Inflammatory macrophage treated with lipopolysaccharide for 1 hour (primary cell): ENCODE measurements around the gene ZBTB37.
"Not testable (repeated sequence)": the region's sequence is repeated elsewhere in the genome, so short reads cannot be mapped to it uniquely, and the experiment has no call there.

Source experiments
- DNase-seq, 2 donors: peaks; one replicate each; pipeline ENCODE4 v3.0.0-alpha.2; 2020 to 2022

Gene ZBTB37

GRCh38 chr1:173866413-173867115 lies 1.6 kb upstream of the ZBTB37 start:
- DNase-seq, result no peak

DNA sequence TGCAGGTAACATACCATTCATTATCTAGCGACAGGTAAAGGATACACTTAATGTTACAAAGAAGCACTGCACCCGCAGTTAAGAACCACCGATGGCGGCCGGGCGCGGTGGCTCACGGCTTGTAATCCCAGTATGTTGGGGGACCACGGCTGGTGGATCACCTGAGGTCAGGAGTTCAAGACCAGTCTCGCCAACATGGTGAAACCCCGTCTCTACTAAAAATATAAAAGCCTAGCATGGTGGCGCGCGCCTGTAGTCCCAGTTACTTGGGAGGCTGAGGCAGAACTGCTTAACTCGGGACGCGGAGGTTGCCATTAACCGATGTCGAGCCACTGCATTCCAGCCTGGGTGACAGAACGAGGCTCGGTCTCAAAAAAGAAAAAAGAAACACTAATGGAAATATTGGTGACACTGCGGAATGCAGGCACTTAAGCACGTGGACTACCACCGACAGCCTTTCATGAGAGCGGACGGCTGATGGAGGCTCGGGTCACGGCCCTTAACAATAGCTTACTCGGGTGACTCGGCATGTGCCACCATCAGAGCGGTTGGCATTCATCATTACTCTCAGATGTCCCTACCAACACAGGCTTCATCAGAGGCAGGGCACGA lies 933 bp upstream of the ZBTB37 start:
- no peak for DNase-seq

DNA sequence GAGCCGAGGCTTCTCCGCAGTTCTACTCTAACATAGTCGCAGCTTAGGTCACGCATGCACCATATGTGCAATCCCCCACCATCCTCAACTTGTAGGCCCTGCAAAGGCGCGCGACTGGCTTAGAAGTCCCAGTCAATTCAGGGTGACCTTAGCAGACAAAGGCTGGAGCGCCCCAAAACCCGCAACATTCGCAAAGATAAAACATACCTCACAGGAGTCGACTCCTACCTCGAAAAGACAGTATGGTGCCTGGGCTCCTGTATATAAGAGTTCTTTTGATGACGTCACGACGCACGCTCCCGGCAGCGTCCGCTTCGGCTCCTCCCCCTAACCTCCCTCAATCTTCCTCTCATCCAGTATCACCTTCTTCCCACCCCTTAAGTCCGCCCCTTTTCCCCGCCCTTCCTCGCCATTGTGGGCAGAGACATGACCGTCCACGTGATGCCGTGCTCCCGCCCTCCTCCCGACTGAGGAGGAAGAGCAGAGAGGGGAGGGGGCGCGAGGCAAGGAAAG lies 371 bp upstream of the ZBTB37 start, which contains the start of gene GAS5:
TSS of gene GAS5 (minus strand) at position 237 of the 513 bp plus-strand sequence.
- DNase-seq, result peak; percentile 98 to 99

DNA sequence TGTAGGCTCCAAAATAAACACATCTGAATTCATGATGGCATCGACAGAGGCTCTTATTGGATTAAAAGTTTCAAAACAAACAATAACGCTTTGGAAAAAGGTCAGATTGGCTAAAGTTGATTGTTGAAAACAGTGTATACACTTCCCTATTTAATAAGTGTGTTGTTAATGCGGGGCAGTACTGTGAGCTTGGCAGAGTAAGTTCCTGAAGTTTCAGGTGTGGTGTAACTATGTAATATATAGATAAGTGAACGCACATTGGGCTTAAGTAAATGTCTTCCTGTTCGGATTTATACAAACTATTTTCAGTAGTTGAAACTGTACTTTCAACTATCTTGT lies 810 bp downstream of the ZBTB37 start:
- DNase-seq, result peak in 1 of 2 donors; percentile 32

DNA sequence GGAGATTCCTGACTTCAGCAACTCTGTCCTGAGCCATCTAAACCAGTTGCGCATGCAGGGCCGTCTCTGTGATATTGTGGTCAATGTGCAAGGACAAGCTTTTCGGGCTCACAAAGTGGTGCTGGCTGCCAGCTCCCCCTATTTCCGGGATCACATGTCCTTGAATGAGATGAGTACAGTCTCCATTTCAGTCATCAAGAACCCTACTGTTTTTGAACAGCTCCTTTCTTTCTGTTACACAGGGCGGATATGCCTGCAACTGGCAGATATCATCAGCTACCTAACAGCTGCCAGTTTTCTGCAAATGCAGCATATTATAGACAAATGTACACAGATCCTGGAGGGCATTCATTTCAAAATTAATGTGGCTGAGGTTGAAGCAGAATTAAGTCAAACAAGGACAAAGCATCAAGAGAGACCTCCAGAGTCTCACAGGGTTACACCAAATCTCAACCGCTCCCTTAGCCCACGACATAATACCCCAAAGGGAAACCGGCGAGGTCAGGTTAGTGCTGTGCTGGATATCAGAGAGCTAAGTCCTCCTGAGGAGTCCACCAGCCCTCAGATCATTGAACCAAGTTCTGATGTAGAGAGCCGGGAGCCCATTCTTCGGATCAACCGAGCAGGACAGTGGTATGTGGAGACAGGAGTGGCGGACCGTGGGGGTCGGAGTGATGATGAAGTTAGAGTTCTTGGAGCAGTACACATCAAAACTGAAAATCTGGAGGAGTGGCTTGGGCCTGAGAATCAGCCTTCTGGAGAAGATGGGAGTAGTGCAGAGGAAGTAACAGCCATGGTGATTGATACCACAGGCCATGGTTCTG lies 2.3 kb downstream of the ZBTB37 start:
- DNase-seq, result no peak

GRCh38 chr1:173871091-173871490 lies 2.9 kb downstream of the ZBTB37 start:
- no peak for DNase-seq

- DNase-seq, result no peak
Measured at GRCh38 chr1:173871500-173871899, 3.3 kb downstream of the ZBTB37 start.

DNA sequence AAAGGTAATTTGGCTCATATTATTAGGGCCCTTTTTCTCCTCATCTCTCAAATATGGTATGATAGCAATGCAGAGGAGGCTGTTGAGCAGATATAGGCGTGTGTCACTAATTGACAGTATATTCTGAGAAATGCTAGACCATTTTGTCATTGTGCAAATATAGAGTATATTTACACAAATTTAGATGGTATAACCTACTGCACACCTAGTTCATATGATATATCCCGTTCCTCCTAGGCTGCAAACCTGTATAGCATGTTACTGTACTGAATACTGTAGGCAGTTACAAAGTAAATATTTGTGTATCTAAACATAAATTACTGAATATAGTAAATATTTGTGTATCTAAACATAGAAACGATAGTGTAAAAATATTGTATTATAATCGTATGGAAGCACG lies 8.6 kb downstream of the ZBTB37 start:
- no peak for DNase-seq

DNA sequence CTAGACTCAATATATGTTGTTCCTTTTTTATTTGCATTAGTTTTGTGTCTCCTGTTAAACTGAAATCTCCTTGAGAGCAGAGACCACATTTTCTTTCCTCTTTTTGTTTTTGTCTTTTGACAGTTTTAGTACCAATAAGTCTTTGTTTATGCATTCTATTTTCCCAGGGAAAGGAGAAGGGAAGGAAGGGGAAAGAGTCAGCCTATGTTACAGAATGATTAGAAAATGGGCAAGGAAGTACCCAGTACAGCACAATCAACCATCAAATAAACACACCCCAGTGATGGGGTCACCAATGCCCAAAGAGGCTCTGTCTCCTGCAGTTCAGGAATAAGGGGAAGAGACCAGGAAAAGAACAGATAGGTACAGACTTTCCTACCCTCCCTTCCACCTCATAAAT lies 10.1 kb downstream of the ZBTB37 start:
- no peak for DNase-seq

- DNase-seq, result not testable (repeated sequence)
Measured at GRCh38 chr1:173881117-173881516, 12.9 kb downstream of the ZBTB37 start.

GRCh38 chr1:173884701-173885100 lies 16.5 kb downstream of the ZBTB37 start:
- no peak for DNase-seq

DNA sequence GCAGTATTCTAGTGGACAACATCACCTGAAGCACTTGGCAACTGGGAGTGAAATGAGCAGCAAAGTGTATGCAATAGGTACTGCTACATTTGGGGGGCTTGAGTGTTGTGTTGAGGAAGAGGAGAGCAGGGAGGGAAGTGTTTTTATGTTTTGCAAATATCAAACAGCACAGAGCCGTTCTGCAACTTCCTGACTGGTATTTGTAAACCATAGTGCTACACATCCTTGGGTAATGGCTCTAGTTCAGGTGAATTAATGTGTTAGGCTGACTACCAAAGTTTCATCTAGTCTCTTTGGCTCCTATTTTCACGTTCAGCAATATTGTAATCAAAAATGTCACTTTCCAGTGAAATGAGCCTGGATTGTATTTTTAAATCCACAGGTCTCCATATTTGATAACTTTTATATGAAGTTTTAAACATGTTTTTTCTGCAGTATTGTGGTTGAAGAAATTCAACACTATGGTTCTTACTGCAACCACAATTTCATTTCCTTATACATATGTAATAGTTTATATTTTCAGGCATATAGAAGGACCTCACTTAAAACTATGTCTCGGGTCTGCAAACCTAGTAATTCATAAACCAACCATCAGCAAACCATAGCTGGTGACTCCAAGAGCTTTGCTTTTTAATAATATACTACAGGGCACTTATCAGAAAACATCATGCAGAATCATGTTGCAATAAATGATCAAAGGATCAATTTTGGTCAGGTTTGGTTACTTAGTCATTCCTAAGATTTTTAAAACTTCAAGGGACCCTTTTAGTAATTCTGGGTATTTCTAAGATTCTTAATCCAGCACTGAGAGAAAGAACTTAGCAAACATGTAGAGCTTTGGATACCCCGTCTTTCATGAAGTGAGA lies 18.8 kb downstream of the ZBTB37 start:
- DNase-seq, result no peak

DNA sequence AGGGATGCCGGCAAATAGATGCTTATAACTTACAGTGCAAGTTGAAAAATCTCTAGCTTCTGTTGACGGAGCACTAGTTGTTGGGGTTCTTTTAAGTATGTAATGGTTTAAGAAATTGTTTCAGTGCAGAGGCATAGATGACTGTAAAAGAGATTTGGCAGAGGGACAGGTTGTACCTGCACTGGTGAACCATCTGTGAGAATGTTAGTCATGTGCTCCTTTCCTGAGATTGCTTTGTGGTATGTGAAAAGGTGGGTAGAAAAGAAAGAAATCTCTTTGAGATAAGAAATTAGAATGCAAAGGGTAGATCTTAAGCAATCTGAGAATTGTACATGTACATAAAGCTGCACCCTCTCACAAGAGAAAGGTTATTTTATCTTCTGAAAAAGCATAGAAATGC lies 19.4 kb downstream of the ZBTB37 start:
- DNase-seq, result no peak

DNA sequence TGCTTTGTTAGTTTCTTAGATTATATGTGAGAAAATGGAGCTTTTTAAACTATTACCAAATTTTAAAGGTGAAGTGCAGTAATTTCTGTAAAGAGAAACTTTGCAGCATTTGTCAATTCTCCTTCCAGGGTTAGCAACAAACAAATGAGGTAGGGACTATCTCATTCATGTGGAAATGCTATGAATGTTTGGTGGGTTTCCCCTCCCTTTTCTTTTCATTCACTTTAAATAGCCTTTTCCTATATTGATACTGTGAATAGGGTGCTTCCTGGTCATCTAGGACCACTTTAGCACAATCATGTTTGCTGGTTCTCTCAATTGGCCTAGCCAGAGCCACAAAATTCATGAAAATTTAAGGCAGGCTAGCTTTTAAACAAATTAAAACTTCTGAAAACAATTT lies 20.6 kb downstream of the ZBTB37 start:
- DNase-seq, result no peak

DNA sequence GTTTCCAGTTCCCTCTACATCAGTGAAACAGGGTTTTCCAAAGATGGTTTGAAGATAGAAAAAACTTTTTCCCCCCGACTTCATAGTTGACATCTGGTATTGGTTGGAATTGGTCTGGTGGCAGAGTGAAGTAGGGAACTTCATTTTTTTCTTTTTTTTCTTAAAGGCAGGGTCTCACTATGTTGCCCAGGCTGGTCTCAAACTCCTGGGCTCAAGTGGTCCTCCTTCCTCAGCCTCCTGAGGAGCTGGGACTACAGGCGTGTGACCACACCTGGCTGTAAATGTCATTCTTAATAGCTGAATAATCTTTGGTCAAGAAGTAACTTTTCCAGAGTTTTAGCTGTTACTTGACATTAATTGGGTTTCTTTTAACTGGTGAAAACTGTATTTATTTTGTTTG lies 21.7 kb downstream of the ZBTB37 start:
- DNase-seq, result no peak

GRCh38 chr1:173893611-173894010 lies 25.4 kb downstream of the ZBTB37 start:
- DNase-seq, result peak in 1 of 2 donors; percentile 66

GRCh38 chr1:173894189-173894588 lies 26.0 kb downstream of the ZBTB37 start:
- no peak for DNase-seq

DNA sequence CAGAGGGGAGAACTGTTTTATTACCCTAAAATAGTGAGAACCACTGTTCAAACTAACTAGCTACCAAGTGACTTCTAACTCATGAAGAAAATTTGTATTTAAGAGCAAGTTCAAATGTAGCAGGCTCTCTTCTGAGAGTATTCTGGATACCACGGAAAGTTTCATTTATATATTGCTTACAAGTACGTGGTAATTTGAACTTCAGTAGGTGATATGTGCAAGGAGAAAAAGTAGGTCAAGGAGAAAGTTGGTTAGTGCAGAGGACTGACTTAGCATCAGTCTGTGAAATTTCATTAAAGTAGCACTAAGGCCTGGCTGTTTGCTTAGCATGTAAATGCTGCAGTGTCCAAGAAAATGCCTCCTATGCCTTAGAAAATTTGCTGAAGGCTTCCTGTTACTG lies 32.2 kb downstream of the ZBTB37 start:
- no peak for DNase-seq

DNA sequence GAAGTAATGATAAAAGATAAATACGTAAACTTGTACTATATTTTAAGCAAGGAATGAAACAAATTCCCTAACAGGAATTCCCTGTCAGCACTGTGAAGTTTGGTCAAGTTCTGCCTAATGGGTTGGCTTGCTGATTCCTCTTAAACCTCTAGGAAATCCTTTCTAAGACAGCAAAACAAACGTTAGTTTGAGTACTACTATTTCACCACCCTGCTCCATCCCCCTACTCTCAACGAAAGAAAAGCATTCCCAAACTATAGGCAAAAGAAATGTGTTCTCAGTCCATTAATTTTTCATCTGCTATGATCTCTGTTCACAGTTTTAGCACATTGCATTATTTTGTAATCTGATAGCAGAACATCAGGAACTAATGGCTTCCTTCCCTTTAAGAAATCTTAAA lies 32.8 kb downstream of the ZBTB37 start:
- DNase-seq, result no peak

DNA sequence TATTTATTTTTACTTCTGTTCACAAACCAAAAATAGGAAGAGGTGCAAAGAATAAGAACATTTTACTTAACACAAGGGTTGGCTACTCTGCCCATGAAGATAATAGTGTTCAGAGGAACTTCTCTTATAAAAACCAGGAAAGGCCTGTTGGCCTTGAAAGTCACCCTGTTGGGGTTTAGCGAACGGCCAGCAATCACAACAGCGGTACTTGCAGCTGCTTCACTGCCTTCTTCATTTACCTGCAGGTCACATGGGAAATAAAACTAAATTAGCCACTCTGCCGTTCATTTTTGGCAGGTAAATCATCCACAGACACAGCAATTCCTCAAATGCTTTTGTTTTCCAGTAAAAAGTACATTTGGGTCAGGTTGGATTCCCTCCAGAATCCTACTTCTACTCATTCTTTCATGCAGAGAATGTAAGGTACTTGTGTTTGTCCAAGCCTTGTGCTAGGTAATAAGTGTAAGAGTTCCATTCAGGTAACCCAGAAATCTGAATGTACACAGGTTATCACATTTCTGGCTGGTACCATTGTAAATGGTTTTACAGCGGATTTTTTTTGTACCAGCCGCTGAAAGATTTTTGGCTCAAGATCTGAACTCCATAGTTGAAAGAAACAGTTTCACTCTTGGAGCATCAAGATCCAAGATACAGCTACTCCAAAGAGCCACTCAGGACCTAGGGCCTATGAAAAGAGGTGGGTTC lies 35.8 kb downstream of the ZBTB37 start:
- DNase-seq, result no peak

- no peak for DNase-seq
Measured at GRCh38 chr1:173913111-173913510, 44.9 kb downstream of the ZBTB37 start.

DNA sequence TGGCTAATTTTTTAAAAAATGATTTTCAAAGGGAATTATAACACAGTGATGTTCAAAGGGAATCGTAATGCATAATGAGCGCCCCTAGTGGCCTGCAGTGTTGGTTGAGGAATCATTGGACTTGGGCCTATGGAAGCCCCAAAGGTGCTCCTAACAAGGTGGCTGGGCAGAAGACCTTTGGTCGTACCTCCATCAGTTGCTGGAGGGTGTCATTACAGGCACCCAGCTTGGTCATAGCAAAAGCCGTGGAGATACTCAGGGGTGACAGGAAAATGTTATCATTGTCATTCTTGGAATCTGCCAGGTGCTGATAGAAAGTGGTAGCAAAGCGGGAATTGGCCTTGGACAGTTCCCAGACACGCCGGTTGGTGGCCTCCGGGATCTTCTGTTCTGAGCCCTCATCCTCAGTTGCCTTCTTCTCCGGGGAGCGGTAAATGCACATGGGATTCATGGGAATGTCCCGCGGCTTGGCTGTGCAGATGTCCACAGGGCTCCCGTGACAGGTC lies 46.2 kb downstream of the ZBTB37 start:
- peak; percentile 5 to 33 for DNase-seq
